OCI-LY3 (cell line): ENCODE measurements around the gene ASCL5.

Experiments used
- CTCF ChIP-seq: fragments of 200-600, 300-600 bp; sonication (generic); IDR thresholded peaks from 2 replicates; pipeline ENCODE4 v1.5.1; 2014; ENCODE audit warnings: antibody characterized with exemption, low read length, low read depth
- EZH2phosphoT487 ChIP-seq: fragments of 200-600 bp; shearing (Covaris generic); IDR thresholded peaks from 2 replicates; pipeline ENCODE4 v1.6.1; 2018; ENCODE audit warnings: antibody characterized with exemption, mixed run types, low read depth

DNA sequence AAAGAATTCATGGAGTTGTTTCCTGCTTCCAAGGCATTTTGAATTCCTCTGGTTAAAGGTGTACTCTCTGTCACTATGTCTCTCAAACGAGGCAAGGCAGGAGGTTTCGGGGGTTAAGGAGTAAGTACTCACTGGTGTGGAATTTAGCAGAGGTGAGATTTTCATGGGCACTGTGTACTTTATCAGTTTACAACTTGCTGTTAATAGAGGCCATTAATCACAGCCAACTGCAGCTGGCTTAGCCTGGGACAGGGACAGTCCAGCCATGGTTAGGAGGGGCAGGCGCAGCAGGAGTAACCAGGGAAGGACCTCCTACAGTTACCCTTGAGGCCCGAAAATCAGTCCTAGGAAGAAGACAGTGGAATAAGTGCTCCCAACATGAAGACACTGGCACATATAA, 45.3 kb upstream of the ASCL5 start:
- TF ChIP-seq CTCF, result no peak
- no peak for TF ChIP-seq EZH2phosphoT487
